Gastrocnemius medialis (tissue), 4 donors: Measurements from ENCODE around the gene CACNA1C. TPM values are rescaled to one million over a fixed set of nuclear protein-coding genes. Genes with fewer than 3 reads are reported as not detected.

Source experiments
- ATAC-seq, 2 donors: fragments of 150-250 bp; one replicate each; pipeline ENCODE4 v1.9.1; 2016
- DNase-seq, 2 donors: peaks; one replicate each; pipeline ENCODE4 v3.0.0-alpha.2; 2019
- H3K27ac ChIP-seq, 4 donors: fragments of 200-600 bp; sonication (generic); 1 replicate in 1 of 4; 2 replicates in 3 of 4; pipeline ENCODE4 v1.5.1; 2016 to 2018; ENCODE audit warnings: mild to moderate bottlenecking in 2 of 4, moderate library complexity in 1 of 4
- H3K27me3 ChIP-seq, 3 donors: fragments of 200-600 bp; sonication (generic) in 2 of 3; 1 replicate in 1 of 3; 2 replicates in 2 of 3; pipeline versions ENCODE4 v1.5.1 to v1.6.0; 2016 to 2019; ENCODE audit warnings: mild to moderate bottlenecking in 1 of 3, moderate library complexity in 1 of 3
- H3K36me3 ChIP-seq, 2 donors: fragments of 200-600 bp; sonication (generic) in 1 of 2; one replicate each; pipeline ENCODE4 v1.5.1; 2017 to 2018
- H3K4me1 ChIP-seq, 2 donors: fragments of 200-600 bp; sonication (generic) in 1 of 2; one replicate each; pipeline ENCODE4 v1.5.1; 2016 to 2017; ENCODE audit warnings: mild to moderate bottlenecking in 2 of 2
- H3K4me3 ChIP-seq, 4 donors: fragments of 200-600 bp; sonication (generic) in 3 of 4; 1 replicate in 1 of 4; 2 replicates in 3 of 4; pipeline ENCODE4 v1.5.1; 2016 to 2019; ENCODE audit warnings: mild to moderate bottlenecking in 2 of 4
- H3K9me3 ChIP-seq, 3 donors: fragments of 200-600 bp; sonication (generic) in 2 of 3; 1 replicate in 1 of 3; 2 replicates in 2 of 3; pipeline ENCODE4 v1.5.1; 2016 to 2019
- CTCF ChIP-seq, 5 experiments: fragments of 450-650 bp in 3 of 5; fragments of 200-600 bp in 2 of 5; sonication (generic) in 2 of 5; IDR thresholded peaks in 4 of 5; conservative IDR thresholded peaks in 1 of 5; 1 replicate in 4 of 5; 2 replicates in 1 of 5; pipeline ENCODE4 v1.5.1; 2016 to 2019; ENCODE audit warnings: antibody characterized with exemption in 5 of 5, mild to moderate bottlenecking in 3 of 5, moderate library complexity in 3 of 5
- POLR2A ChIP-seq, 2 donors: fragments of 450-650 bp; IDR thresholded peaks; one replicate each; pipeline ENCODE4 v1.6.1; 2017; ENCODE audit warnings: antibody characterized with exemption in 2 of 2, mild to moderate bottlenecking in 2 of 2, moderate library complexity in 2 of 2
- in situ Hi-C, 4 donors: fragments of 200-750 bp; cut with MboI; loops; one replicate each; pipeline versions ENCODE4 v1.15.0 to v1.8.0; 2017; ENCODE audit warnings: low sequenced_read_pairs in 4 of 4
- intact Hi-C: fragments of 100-400 bp; cut with DNase I; formaldehyde crosslinking; loops from one replicate; pipeline ENCODE4 v1.15.1; 2023; ENCODE audit warnings: low total_unique reads
- total RNA-seq, 4 donors: library from RNA; depleted of rRNA; stranded (reverse); fragments of >200 nt; gene quantifications; one replicate each; pipeline versions ENCODE4 v1.1.0 to v1.2.3, GENCODE V29; 2016

The CACNA1C gene
- total RNA-seq, 4 donors from 2014 or later: 0.80 to 1.8 (median 0.91) TPM

GRCh38 chr12:2335513-2335912, 282.7 kb downstream of the CACNA1C start:
- Histone ChIP-seq H3K9me3 (no peaks in the 10 kb centered on the region), H3K27ac (peak overlapping the region in 3 of 4 donors; percentile 84 to 94 (median 93)), H3K4me1 (peaks cover 33 to 36% of the 10 kb centered on the region in 2 donors), H3K36me3 (no peaks in the 10 kb centered on the region), H3K27me3 (no peaks in the 10 kb centered on the region), H3K4me3 (no peak overlapping the region)
- ATAC-seq: no peak
- TF ChIP-seq CTCF (IDR thresholded peaks at IDR 0.05 in 4 of 5, conservative IDR thresholded peaks at IDR 0.05 in 1 of 5): no peak
- no peak for TF ChIP-seq POLR2A (IDR thresholded peaks at IDR 0.05)
- intact Hi-C loops (no loop called here), in situ Hi-C loops (no loop called here)
- no peak for DNase-seq

GRCh38 chr12:2335916-2336315, 283.1 kb downstream of the CACNA1C start:
- in situ Hi-C loops (no loop called here), intact Hi-C loops (no loop called here)
- Histone ChIP-seq H3K36me3 (no peaks in the 10 kb centered on the region), H3K27me3 (no peaks in the 10 kb centered on the region), H3K9me3 (no peaks in the 10 kb centered on the region), H3K27ac (peak overlapping the region; percentile 84 to 94 (median 90)), H3K4me3 (peak overlapping the region in 1 of 4 donors; percentile 27), H3K4me1 (peaks cover 36 to 40% of the 10 kb centered on the region in 2 donors)
- ATAC-seq: no peak
- TF ChIP-seq POLR2A (IDR thresholded peaks at IDR 0.05) (no peak), CTCF (IDR thresholded peaks at IDR 0.05 in 4 of 5, conservative IDR thresholded peaks at IDR 0.05 in 1 of 5) (no peak)
- no peak for DNase-seq

GRCh38 chr12:2336409-2336829, 283.6 kb downstream of the CACNA1C start:
- TF ChIP-seq POLR2A (IDR thresholded peaks at IDR 0.05) (peak; percentile 27 to 66), CTCF (IDR thresholded peaks at IDR 0.05 in 4 of 5, conservative IDR thresholded peaks at IDR 0.05 in 1 of 5) (no peak)
- intact Hi-C loops: no loop called here
- Histone ChIP-seq H3K4me1 (peaks cover 39 to 43% of the 10 kb centered on the region in 2 donors), H3K36me3 (no peaks in the 10 kb centered on the region), H3K4me3 (peak overlapping the region in 1 of 4 donors; percentile 29), H3K9me3 (no peaks in the 10 kb centered on the region), H3K27ac (peak overlapping the region; percentile 84 to 94 (median 90)), H3K27me3 (no peaks in the 10 kb centered on the region)
- DNase-seq: peak; percentile 72 to 83
- in situ Hi-C loops: no loop called here
- ATAC-seq: peak; percentile 94 to 98

GRCh38 chr12:2337031-2338010, 284.5 kb downstream of the CACNA1C start:
- H3K4me3 ChIP-seq: no peak overlapping the region

More at GRCh38 chr12:2337031-2338010, 284.5 kb downstream of the CACNA1C start:
- peak overlapping the region; percentile 84 to 94 (median 90) for H3K27ac ChIP-seq
- no peaks in the 10 kb centered on the region for H3K9me3 ChIP-seq
- no peaks in the 10 kb centered on the region for H3K27me3 ChIP-seq
- TF ChIP-seq POLR2A (IDR thresholded peaks at IDR 0.05) (no peak), CTCF (IDR thresholded peaks at IDR 0.05 in 4 of 5, conservative IDR thresholded peaks at IDR 0.05 in 1 of 5) (no peak)
- intact Hi-C loops: no loop called here
- peaks cover 43 to 50% of the 10 kb centered on the region in 2 donors for H3K4me1 ChIP-seq
- H3K36me3 ChIP-seq: no peaks in the 10 kb centered on the region
- in situ Hi-C loops: no loop called here
- no peak for DNase-seq
- ATAC-seq: no peak
